ENCODE measurements around the gene HPCA.

Gene HPCA

GRCh38 chr1:32865639-32866405, 20.5 kb upstream of the HPCA start:
- no peak for TF ChIP-seq CSRNP3 (CRISPR knock-in tag; IDR thresholded peaks at IDR 0.05)
- TF ChIP-seq TOX (CRISPR knock-in tag; IDR thresholded peaks at IDR 0.05; ENCODE audit: borderline replicate concordance), result no peak
- no peak for ATAC-seq

GRCh38 chr1:32867151-32867550, 19.1 kb upstream of the HPCA start:
- ATAC-seq, result no peak
- TF ChIP-seq ZNF565 (CRISPR knock-in tag; conservative IDR thresholded peaks at IDR 0.05; ENCODE audit: low read depth) (no peak), POU6F1 (CRISPR knock-in tag; IDR thresholded peaks at IDR 0.05; ENCODE audit: borderline replicate concordance, low read depth) (no peak), SNAI2 (CRISPR knock-in tag; IDR thresholded peaks at IDR 0.05) (no peak)

- TF ChIP-seq TOX (CRISPR knock-in tag; IDR thresholded peaks at IDR 0.05; ENCODE audit: borderline replicate concordance) (no peak), OSR1 (CRISPR knock-in tag; IDR thresholded peaks at IDR 0.05) (no peak), RARB (CRISPR knock-in tag; IDR thresholded peaks at IDR 0.05) (no peak), ESRRG (CRISPR knock-in tag; IDR thresholded peaks at IDR 0.05) (no peak)
- ATAC-seq, result no peak
Measured at GRCh38 chr1:32867671-32868070, 18.6 kb upstream of the HPCA start.

- ATAC-seq, result no peak
Measured at GRCh38 chr1:32868085-32868484, 18.2 kb upstream of the HPCA start.

GRCh38 chr1:32868806-32869455, 17.4 kb upstream of the HPCA start:
- TF ChIP-seq SNAI2 (CRISPR knock-in tag; IDR thresholded peaks at IDR 0.05), result no peak
- no peak for ATAC-seq

More at GRCh38 chr1:32868085-32868484, 18.2 kb upstream of the HPCA start:
- TF ChIP-seq ZFP3 (CRISPR knock-in tag; IDR thresholded peaks at IDR 0.05), result no peak

- ATAC-seq, result no peak
Measured at GRCh38 chr1:32869923-32870614, 16.2 kb upstream of the HPCA start.

More at GRCh38 chr1:32869923-32870614, 16.2 kb upstream of the HPCA start:
- no peak for TF ChIP-seq ZC3H10 (CRISPR knock-in tag; IDR thresholded peaks at IDR 0.05)
- no peak for TF ChIP-seq CREB5 (CRISPR knock-in tag; IDR thresholded peaks at IDR 0.05; ENCODE audit: low read depth)
- no peak for TF ChIP-seq ARNTL (CRISPR knock-in tag; IDR thresholded peaks at IDR 0.05; ENCODE audit: borderline replicate concordance, low read depth)
- TF ChIP-seq CSRNP3 (CRISPR knock-in tag; IDR thresholded peaks at IDR 0.05), result no peak
- TF ChIP-seq TSHZ2 (CRISPR knock-in tag; IDR thresholded peaks at IDR 0.05), result no peak
- TF ChIP-seq OSR1 (CRISPR knock-in tag; IDR thresholded peaks at IDR 0.05), result no peak
- TF ChIP-seq ZNF70 (CRISPR knock-in tag; IDR thresholded peaks at IDR 0.05), result no peak
- TF ChIP-seq ZNF565 (CRISPR knock-in tag; conservative IDR thresholded peaks at IDR 0.05; ENCODE audit: low read depth), result no peak
